ENCODE results near the gene CEP112.
"Not testable (repeated sequence)": the region's sequence is repeated elsewhere in the genome, so short reads cannot be mapped to it uniquely, and the experiment has no call there.

The CEP112 gene

GRCh38 chr17:65741710-65742109 is 450.2 kb downstream of the CEP112 start:
- H3K4me3 ChIP-seq (ENCODE audit: low read depth, low read length) = no peak overlapping the region
- H3K9me3 ChIP-seq (ENCODE audit: control insufficient read depth, insufficient read depth, low read length) = 0 out of 2 replicates have a peak, but pooled peaks cover 5% of the 10 kb centered on the region
- H3K4me1 ChIP-seq (ENCODE audit: control insufficient read depth, insufficient read depth, low read length) = peaks cover 21% of the 10 kb centered on the region
- no peak overlapping the region for H3K9ac ChIP-seq (ENCODE audit: low read depth, low read length)
- no peak overlapping the region for H3K27ac ChIP-seq (ENCODE audit: low read depth, low read length)
- no peaks in the 10 kb centered on the region for H3K27me3 ChIP-seq (ENCODE audit: control insufficient read depth, insufficient read depth, low read length)
- H3K36me3 ChIP-seq (ENCODE audit: control insufficient read depth, insufficient read depth, low read length) = no peaks in the 10 kb centered on the region

DNA sequence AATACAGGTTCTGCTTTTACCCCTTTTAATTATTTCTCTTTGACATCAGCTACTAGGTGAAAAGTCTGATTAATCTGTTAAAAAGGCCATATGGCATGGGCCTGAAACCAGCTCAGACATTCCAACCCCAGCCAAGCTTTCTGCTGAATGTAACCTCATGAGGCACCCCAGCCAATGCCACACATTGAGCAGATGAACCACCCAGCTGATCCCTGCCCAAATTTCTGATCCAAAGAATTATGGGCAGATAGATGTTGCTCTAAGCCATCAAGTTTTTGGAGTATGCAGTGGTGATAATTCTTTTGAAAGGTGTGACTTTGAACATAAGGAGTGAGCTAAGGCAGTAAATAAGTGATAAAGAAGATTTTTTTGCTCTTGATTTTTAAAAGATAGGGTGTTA is 452.9 kb downstream of the CEP112 start:
- H3K27me3 ChIP-seq (ENCODE audit: control insufficient read depth, insufficient read depth, low read length) = no peaks in the 10 kb centered on the region
- H3K4me1 ChIP-seq (ENCODE audit: control insufficient read depth, insufficient read depth, low read length) = peaks cover 21% of the 10 kb centered on the region
- no peak overlapping the region for H3K4me3 ChIP-seq (ENCODE audit: low read depth, low read length)
- 0 out of 2 replicates have a peak, but pooled peaks cover 5% of the 10 kb centered on the region for H3K9me3 ChIP-seq (ENCODE audit: control insufficient read depth, insufficient read depth, low read length)
- H3K9ac ChIP-seq (ENCODE audit: low read depth, low read length) = no peak overlapping the region
- no peaks in the 10 kb centered on the region for H3K36me3 ChIP-seq (ENCODE audit: control insufficient read depth, insufficient read depth, low read length)
- no peak overlapping the region for H3K27ac ChIP-seq (ENCODE audit: low read depth, low read length)

- H3K36me3 ChIP-seq (ENCODE audit: control insufficient read depth, insufficient read depth, low read length) = no peaks in the 10 kb centered on the region
- H3K9me3 ChIP-seq (ENCODE audit: control insufficient read depth, insufficient read depth, low read length) = 0 out of 2 replicates have a peak, but pooled peaks cover 5% of the 10 kb centered on the region
- H3K4me3 ChIP-seq (ENCODE audit: low read depth, low read length) = no peak overlapping the region
- H3K27ac ChIP-seq (ENCODE audit: low read depth, low read length) = no peak overlapping the region
- H3K4me1 ChIP-seq (ENCODE audit: control insufficient read depth, insufficient read depth, low read length) = peaks cover 12% of the 10 kb centered on the region
- no peaks in the 10 kb centered on the region for H3K27me3 ChIP-seq (ENCODE audit: control insufficient read depth, insufficient read depth, low read length)
- H3K9ac ChIP-seq (ENCODE audit: low read depth, low read length) = no peak overlapping the region
These were observed 454.5 kb downstream of the CEP112 start for GRCh38 chr17:65737451-65737850.

GRCh38 chr17:65733314-65733713 is 458.6 kb downstream of the CEP112 start:
- peaks cover 3% of the 10 kb centered on the region; the same call in 1 of the 2 replicates for H3K4me1 ChIP-seq (ENCODE audit: control insufficient read depth, insufficient read depth, low read length)
- no peaks in the 10 kb centered on the region for H3K27me3 ChIP-seq (ENCODE audit: control insufficient read depth, insufficient read depth, low read length)
- H3K4me3 ChIP-seq (ENCODE audit: low read depth, low read length) = no peak overlapping the region
- H3K27ac ChIP-seq (ENCODE audit: low read depth, low read length) = no peak overlapping the region
- H3K9ac ChIP-seq (ENCODE audit: low read depth, low read length) = no peak overlapping the region
- H3K36me3 ChIP-seq (ENCODE audit: control insufficient read depth, insufficient read depth, low read length) = no peaks in the 10 kb centered on the region
- H3K9me3 ChIP-seq (ENCODE audit: control insufficient read depth, insufficient read depth, low read length) = no peaks in the 10 kb centered on the region

DNA sequence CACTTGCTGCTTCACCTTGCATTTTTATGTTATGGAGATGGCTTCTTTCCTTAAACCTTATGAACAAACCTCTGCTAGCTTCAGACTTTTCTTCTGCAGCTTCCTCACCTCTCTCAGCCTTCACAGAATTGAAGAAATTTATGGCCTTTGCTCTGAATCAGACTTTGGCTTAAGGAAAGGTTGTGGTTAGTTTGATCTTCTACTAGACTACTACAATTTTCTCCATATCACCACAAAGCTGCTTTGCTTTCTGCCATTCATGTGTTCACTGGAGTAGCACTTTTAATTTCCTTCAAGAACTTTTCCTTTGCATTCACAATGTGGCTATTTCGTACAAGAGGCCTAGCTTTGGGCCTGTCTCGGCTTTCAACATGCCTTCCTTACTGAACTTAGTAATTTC is 459.3 kb downstream of the CEP112 start:
- H3K9me3 ChIP-seq (ENCODE audit: control insufficient read depth, insufficient read depth, low read length); H3K4me3 ChIP-seq (ENCODE audit: low read depth, low read length); H3K4me1 ChIP-seq (ENCODE audit: control insufficient read depth, insufficient read depth, low read length); H3K9ac ChIP-seq (ENCODE audit: low read depth, low read length); H3K27me3 ChIP-seq (ENCODE audit: control insufficient read depth, insufficient read depth, low read length); H3K27ac ChIP-seq (ENCODE audit: low read depth, low read length); H3K36me3 ChIP-seq (ENCODE audit: control insufficient read depth, insufficient read depth, low read length): not testable (repeated sequence)

DNA sequence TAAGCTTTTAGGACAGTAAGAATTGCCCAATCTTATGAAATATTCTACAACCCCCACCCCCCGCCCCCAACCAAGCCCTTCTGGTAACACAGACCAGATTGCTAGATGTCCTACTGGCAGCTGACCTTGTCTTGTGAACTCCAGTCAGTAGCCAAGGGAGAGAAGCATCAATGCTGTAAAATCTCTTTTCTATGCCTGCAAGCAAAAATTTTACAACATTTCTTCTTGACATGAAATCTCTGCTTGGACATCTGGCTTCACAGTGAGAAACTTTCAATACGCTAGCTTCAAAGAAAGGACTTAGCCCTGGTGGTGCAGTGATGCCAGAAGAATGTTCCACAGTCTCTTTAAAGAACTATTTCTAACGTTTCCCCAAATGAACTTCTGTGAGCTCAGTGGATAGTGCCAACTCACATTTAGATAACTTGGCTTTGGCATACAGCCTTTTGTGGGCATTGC is 461.2 kb downstream of the CEP112 start:
- Histone ChIP-seq H3K36me3 (ENCODE audit: control insufficient read depth, insufficient read depth, low read length) (no peaks in the 10 kb centered on the region), H3K9me3 (ENCODE audit: control insufficient read depth, insufficient read depth, low read length) (no peaks in the 10 kb centered on the region), H3K27ac (ENCODE audit: low read depth, low read length) (no peak overlapping the region), H3K27me3 (ENCODE audit: control insufficient read depth, insufficient read depth, low read length) (no peaks in the 10 kb centered on the region), H3K4me3 (ENCODE audit: low read depth, low read length) (no peak overlapping the region), H3K4me1 (ENCODE audit: control insufficient read depth, insufficient read depth, low read length) (no peaks in the 10 kb centered on the region), H3K9ac (ENCODE audit: low read depth, low read length) (no peak overlapping the region)

DNA sequence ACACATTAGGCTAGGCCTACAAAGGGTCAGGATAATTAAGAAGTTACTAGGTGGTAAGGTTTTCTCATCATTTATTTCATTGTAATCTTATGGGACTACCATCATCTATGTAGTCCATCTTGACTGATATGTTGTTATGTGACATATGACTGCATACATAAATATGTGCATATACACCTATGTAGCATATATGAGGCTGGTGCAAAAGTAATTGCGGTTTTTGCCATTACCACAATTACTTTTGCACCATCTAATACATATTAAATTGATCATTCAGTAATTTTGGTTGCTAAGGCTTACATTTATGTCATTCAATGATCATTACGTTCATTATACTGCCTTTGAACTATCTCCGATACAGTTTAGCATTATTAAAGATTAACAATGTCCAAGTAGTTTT is 462.7 kb downstream of the CEP112 start:
- no peaks in the 10 kb centered on the region for H3K27me3 ChIP-seq (ENCODE audit: control insufficient read depth, insufficient read depth, low read length)
- H3K4me1 ChIP-seq (ENCODE audit: control insufficient read depth, insufficient read depth, low read length) = no peaks in the 10 kb centered on the region
- H3K36me3 ChIP-seq (ENCODE audit: control insufficient read depth, insufficient read depth, low read length) = no peaks in the 10 kb centered on the region
- H3K9me3 ChIP-seq (ENCODE audit: control insufficient read depth, insufficient read depth, low read length) = no peaks in the 10 kb centered on the region
- H3K27ac ChIP-seq (ENCODE audit: low read depth, low read length) = no peak overlapping the region
- no peak overlapping the region for H3K4me3 ChIP-seq (ENCODE audit: low read depth, low read length)
- no peak overlapping the region for H3K9ac ChIP-seq (ENCODE audit: low read depth, low read length)

- Histone ChIP-seq H3K9me3 (ENCODE audit: control insufficient read depth, insufficient read depth, low read length) (no peaks in the 10 kb centered on the region), H3K9ac (ENCODE audit: low read depth, low read length) (no peak overlapping the region), H3K4me3 (ENCODE audit: low read depth, low read length) (no peak overlapping the region)
These were observed 464.1 kb downstream of the CEP112 start for GRCh38 chr17:65727832-65728231.

GRCh38 chr17:65727246-65727645 is 464.7 kb downstream of the CEP112 start:
- Histone ChIP-seq H3K27ac (ENCODE audit: low read depth, low read length) (no peak overlapping the region), H3K4me3 (ENCODE audit: low read depth, low read length) (no peak overlapping the region), H3K4me1 (ENCODE audit: control insufficient read depth, insufficient read depth, low read length) (no peaks in the 10 kb centered on the region), H3K36me3 (ENCODE audit: control insufficient read depth, insufficient read depth, low read length) (no peaks in the 10 kb centered on the region), H3K9ac (ENCODE audit: low read depth, low read length) (no peak overlapping the region), H3K9me3 (ENCODE audit: control insufficient read depth, insufficient read depth, low read length) (no peaks in the 10 kb centered on the region), H3K27me3 (ENCODE audit: control insufficient read depth, insufficient read depth, low read length) (no peaks in the 10 kb centered on the region)

More at GRCh38 chr17:65727832-65728231, 464.1 kb downstream of the CEP112 start:
- no peaks in the 10 kb centered on the region for H3K4me1 ChIP-seq (ENCODE audit: control insufficient read depth, insufficient read depth, low read length)
- no peaks in the 10 kb centered on the region for H3K27me3 ChIP-seq (ENCODE audit: control insufficient read depth, insufficient read depth, low read length)
- no peaks in the 10 kb centered on the region for H3K36me3 ChIP-seq (ENCODE audit: control insufficient read depth, insufficient read depth, low read length)
- no peak overlapping the region for H3K27ac ChIP-seq (ENCODE audit: low read depth, low read length)

DNA sequence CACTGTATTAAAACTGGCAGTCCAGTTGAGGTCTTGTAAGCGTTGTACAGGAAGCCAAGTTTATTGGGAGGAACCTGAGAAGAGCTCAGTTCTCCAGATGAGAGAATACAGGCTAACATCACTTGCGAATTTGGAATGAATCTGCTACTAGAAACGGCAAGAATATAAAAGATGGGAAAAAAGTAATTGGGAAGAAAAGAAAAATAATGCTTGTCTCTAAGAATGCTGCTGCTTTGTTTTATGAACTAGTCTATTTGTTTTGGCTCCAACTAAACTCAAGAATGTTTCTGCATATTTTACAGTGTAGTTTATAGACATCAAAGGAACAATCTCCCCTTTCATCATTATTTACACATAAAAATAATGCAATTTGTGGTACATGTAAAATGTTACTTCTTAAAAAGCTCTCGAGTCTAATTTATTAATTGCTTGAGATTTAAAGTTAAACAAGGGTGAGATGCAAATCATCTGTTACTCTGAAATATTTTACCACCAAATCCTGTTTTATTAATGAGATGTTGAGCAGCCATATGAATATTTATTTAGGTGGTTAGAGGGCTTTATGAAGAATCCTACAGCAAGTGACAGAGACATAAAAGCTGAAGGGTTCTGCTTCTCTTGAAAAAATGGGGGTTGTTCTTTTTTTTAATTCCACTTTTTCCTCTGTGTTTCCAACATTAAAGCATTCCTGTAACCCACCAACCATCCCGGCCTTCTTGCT is 468.3 kb downstream of the CEP112 start:
- no peaks in the 10 kb centered on the region for H3K4me1 ChIP-seq (ENCODE audit: control insufficient read depth, insufficient read depth, low read length)
- no peak overlapping the region for H3K9ac ChIP-seq (ENCODE audit: low read depth, low read length)
- H3K4me3 ChIP-seq (ENCODE audit: low read depth, low read length) = no peak overlapping the region
- H3K9me3 ChIP-seq (ENCODE audit: control insufficient read depth, insufficient read depth, low read length) = no peaks in the 10 kb centered on the region
- H3K36me3 ChIP-seq (ENCODE audit: control insufficient read depth, insufficient read depth, low read length) = no peaks in the 10 kb centered on the region
- H3K27ac ChIP-seq (ENCODE audit: low read depth, low read length) = no peak overlapping the region
- no peaks in the 10 kb centered on the region for H3K27me3 ChIP-seq (ENCODE audit: control insufficient read depth, insufficient read depth, low read length)

DNA sequence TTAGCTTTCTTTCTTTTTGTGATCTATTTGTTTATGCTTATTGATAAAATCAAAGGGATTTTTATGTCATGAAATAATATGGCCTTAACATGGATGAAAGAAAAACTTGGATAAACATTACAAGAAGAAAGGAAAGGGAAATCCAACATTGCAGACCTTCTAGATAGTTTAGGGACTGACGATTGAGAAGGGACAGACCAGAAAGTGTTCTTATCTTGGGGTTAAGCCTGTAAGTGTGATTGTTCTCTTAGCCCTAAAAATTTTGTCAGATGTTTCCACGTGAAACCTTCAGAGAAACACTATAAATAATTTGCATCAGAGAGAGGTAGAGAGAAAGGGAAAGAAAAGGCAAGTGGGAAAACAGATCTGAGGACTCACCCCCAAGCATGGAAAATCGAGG is 473.3 kb downstream of the CEP112 start:
- Histone ChIP-seq H3K36me3 (ENCODE audit: control insufficient read depth, insufficient read depth, low read length) (no peaks in the 10 kb centered on the region), H3K4me1 (ENCODE audit: control insufficient read depth, insufficient read depth, low read length) (no peaks in the 10 kb centered on the region), H3K27ac (ENCODE audit: low read depth, low read length) (no peak overlapping the region), H3K4me3 (ENCODE audit: low read depth, low read length) (no peak overlapping the region), H3K9ac (ENCODE audit: low read depth, low read length) (no peak overlapping the region), H3K27me3 (ENCODE audit: control insufficient read depth, insufficient read depth, low read length) (no peaks in the 10 kb centered on the region), H3K9me3 (ENCODE audit: control insufficient read depth, insufficient read depth, low read length) (no peaks in the 10 kb centered on the region)

Data from HUES48 (cell line).